Right ventricle myocardium inferior (tissue), 1 donor: Measurements from ENCODE around the gene PRC1. TPM values are rescaled to one million over a fixed set of nuclear protein-coding genes. Genes with fewer than 3 reads are reported as not detected.

Source experiments
- ATAC-seq: fragments of 200-7000 bp; cut with Tn5 transposase; one replicate; pipeline ENCODE4 v1.9.1; 2020; ENCODE audit warnings: mild to moderate bottlenecking, moderate library complexity
- DNase-seq: peaks from one replicate; pipeline ENCODE4 v3.0.0; 2021; ENCODE audit errors: missing footprints
- intact Hi-C: fragments of 100-400 bp; cut with DNase I; formaldehyde crosslinking; loops from one replicate; pipeline ENCODE4 v1.11.0; 2022
- total RNA-seq: library from RNA; stranded (reverse); fragmentation: NEBNext Ultra II Directional; extraction: Animal tissue kit (Norgen Biotek cat#: 25700); gene quantifications from one replicate; pipeline ENCODE4 v1.2.1, GENCODE V29; 2021
- donor health status: DM: no; HTN: yes; CAD: no; lungs with severe emphysema.

The PRC1 gene
- total RNA-seq, 1 donor from 2014 or later: 4.0 TPM

- DNase-seq (no peak), ATAC-seq (no peak)
- intact Hi-C loops: no loop called here
These were observed 4.4 kb upstream of the PRC1 start for GRCh38 chr15:90998737-90999136.

GRCh38 chr15:90994059-90994416 lies 297 bp downstream of the PRC1 start:
- intact Hi-C loops: loop anchor here (1.0 to 5.0 kb wide), 2 partner anchors 28 to 37 kb away; partner anchors contain the start of gene VPS33B
- DNase-seq (peak; percentile 64), ATAC-seq (peak; percentile 14)

GRCh38 chr15:90991587-90992285 lies 2.6 kb downstream of the PRC1 start:
- intact Hi-C loops: loop anchor here (5.0 kb wide), 1 partner anchor 34 kb away; no protein-coding TSS in a partner anchor

GRCh38 chr15:90990446-90990845 lies 3.9 kb downstream of the PRC1 start:
- DNase-seq (no peak), ATAC-seq (no peak)
- intact Hi-C loops: loop anchor here (5.0 kb wide), 1 partner anchor 33 kb away; no protein-coding TSS in a partner anchor

More at GRCh38 chr15:90991587-90992285, 2.6 kb downstream of the PRC1 start:
- ATAC-seq (no peak), DNase-seq (no peak)

- no peak for ATAC-seq
- intact Hi-C loops: no loop called here
- DNase-seq: no peak
These were observed 5.1 kb downstream of the PRC1 start for GRCh38 chr15:90989040-90989768.

GRCh38 chr15:90988296-90988695 lies 6.0 kb downstream of the PRC1 start:
- DNase-seq (no peak), ATAC-seq (no peak)
- intact Hi-C loops: no loop called here

GRCh38 chr15:90987561-90988141 lies 6.7 kb downstream of the PRC1 start:
- DNase-seq: no peak
- intact Hi-C loops: no loop called here
- ATAC-seq: no peak

GRCh38 chr15:90986790-90987507 lies 7.4 kb downstream of the PRC1 start:
- intact Hi-C loops: no loop called here
- DNase-seq: no peak

GRCh38 chr15:90982135-90982534 lies 12.2 kb downstream of the PRC1 start:
- ATAC-seq (no peak), DNase-seq (no peak)
- intact Hi-C loops: no loop called here

More at GRCh38 chr15:90986790-90987507, 7.4 kb downstream of the PRC1 start:
- ATAC-seq: no peak

GRCh38 chr15:90981681-90982080 lies 12.7 kb downstream of the PRC1 start:
- ATAC-seq: no peak
- DNase-seq: no peak
- intact Hi-C loops: no loop called here

GRCh38 chr15:90979582-90979981 lies 14.8 kb downstream of the PRC1 start:
- no peak for ATAC-seq
- intact Hi-C loops: no loop called here
- no peak for DNase-seq

- ATAC-seq: no peak
- no peak for DNase-seq
- intact Hi-C loops: no loop called here
These were observed 20.1 kb downstream of the PRC1 start for GRCh38 chr15:90974216-90974615.

GRCh38 chr15:90972133-90972532 lies 22.2 kb downstream of the PRC1 start:
- ATAC-seq (no peak), DNase-seq (no peak)
- intact Hi-C loops: no loop called here

GRCh38 chr15:90970274-90970673 lies 24.1 kb downstream of the PRC1 start:
- intact Hi-C loops: no loop called here
- no peak for ATAC-seq
- no peak for DNase-seq

- intact Hi-C loops: no loop called here
- DNase-seq: no peak
- ATAC-seq: no peak
These were observed 25.9 kb downstream of the PRC1 start for GRCh38 chr15:90968434-90968833.

- DNase-seq: no peak
- intact Hi-C loops: no loop called here
- no peak for ATAC-seq
These were observed 27.1 kb downstream of the PRC1 start for GRCh38 chr15:90967206-90967605.

GRCh38 chr15:90966262-90966661 lies 28.1 kb downstream of the PRC1 start:
- DNase-seq: no peak
- ATAC-seq: no peak
- intact Hi-C loops: no loop called here

- intact Hi-C loops: no loop called here
- ATAC-seq (no peak), DNase-seq (no peak)
These were observed 32.3 kb downstream of the PRC1 start for GRCh38 chr15:90962021-90962420.
